ENCODE results near the gene NFKBIE.

GRCh38 chr6:44300292-44300823 is 35.0 kb upstream of the NFKBIE start:
- TF ChIP-seq, protein P1, sequence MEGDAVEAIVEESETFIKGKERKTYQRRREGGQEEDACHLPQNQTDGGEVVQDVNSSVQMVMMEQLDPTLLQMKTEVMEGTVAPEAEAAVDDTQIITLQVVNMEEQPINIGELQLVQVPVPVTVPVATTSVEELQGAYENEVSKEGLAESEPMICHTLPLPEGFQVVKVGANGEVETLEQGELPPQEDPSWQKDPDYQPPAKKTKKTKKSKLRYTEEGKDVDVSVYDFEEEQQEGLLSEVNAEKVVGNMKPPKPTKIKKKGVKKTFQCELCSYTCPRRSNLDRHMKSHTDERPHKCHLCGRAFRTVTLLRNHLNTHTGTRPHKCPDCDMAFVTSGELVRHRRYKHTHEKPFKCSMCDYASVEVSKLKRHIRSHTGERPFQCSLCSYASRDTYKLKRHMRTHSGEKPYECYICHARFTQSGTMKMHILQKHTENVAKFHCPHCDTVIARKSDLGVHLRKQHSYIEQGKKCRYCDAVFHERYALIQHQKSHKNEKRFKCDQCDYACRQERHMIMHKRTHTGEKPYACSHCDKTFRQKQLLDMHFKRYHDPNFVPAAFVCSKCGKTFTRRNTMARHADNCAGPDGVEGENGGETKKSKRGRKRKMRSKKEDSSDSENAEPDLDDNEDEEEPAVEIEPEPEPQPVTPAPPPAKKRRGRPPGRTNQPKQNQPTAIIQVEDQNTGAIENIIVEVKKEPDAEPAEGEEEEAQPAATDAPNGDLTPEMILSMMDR (IDR thresholded peaks at IDR 0.05), result no peak
- no peak for TF ChIP-seq POLR2AphosphoS5 (IDR thresholded peaks at IDR 0.05)
